DOHH2 (cell line): ENCODE results near the gene GALNS.

Experiments used
- EZH2phosphoT487 ChIP-seq: fragments of 200-600 bp; sonication (generic); IDR thresholded peaks from 2 replicates; pipeline ENCODE4 v1.6.1; 2017; ENCODE audit warnings: borderline replicate concordance, mild to moderate bottlenecking, antibody characterized with exemption, low read length, moderate library complexity, mixed read lengths
- TF ChIP-seq, protein P1 (sequence below): fragments of 200-600 bp; sonication (generic); IDR thresholded peaks from one replicate; pipeline ENCODE4 v1.5.1; 2014; ENCODE audit warnings: antibody characterized with exemption, mild to moderate bottlenecking, low read depth, low read length; ENCODE audit not compliant: poor library complexity, severe bottlenecking

DNA sequence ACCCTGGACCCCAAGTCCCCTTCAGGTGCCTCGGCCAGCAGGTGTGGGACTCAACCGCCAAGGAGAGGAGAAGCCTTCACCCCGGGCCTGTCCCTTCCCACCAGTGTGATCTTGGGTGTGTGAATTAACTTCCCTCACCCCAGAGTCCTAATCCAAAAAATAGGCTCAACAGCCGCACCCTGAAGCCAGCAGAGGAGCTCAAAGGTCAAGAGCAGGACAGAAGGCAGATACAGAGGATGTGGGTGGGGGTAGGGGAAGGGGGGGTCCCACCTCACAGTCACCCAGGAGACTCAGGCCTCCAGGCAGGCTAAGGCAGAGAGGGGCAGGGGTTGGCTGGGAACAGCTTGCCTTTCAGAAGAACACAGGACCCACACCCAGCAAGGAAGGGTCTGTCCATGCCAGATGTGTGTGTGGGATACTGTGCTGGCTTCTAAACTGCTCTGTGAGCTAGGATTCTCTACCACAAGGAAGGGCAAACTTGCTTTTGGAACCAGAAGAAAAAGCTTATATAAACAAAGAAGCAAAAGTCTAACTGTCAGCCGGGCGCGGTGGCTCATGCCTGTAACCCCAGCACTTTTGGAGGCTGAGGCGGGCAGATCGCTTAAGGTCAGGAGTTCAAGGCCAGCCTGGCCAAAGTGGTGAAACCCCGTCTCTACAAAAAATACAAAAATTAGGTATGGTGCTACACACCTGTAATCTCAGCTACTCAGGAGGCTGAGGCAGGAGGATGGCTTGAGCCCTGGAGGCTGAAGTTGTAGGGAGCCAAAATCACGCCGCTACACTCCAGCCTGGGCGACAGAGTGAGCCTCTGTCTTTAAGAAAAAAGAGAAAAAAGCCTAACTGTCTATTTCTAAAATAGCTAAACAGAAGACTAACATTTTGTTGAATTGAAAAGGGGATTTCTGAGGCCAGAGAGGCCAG, 76.3 kb downstream of the GALNS start:
- TF ChIP-seq, protein P1, sequence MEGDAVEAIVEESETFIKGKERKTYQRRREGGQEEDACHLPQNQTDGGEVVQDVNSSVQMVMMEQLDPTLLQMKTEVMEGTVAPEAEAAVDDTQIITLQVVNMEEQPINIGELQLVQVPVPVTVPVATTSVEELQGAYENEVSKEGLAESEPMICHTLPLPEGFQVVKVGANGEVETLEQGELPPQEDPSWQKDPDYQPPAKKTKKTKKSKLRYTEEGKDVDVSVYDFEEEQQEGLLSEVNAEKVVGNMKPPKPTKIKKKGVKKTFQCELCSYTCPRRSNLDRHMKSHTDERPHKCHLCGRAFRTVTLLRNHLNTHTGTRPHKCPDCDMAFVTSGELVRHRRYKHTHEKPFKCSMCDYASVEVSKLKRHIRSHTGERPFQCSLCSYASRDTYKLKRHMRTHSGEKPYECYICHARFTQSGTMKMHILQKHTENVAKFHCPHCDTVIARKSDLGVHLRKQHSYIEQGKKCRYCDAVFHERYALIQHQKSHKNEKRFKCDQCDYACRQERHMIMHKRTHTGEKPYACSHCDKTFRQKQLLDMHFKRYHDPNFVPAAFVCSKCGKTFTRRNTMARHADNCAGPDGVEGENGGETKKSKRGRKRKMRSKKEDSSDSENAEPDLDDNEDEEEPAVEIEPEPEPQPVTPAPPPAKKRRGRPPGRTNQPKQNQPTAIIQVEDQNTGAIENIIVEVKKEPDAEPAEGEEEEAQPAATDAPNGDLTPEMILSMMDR = no peak
- TF ChIP-seq EZH2phosphoT487 = no peak
